ENCODE data around the gene SH2D3A. TPM values are rescaled to one million over a fixed set of nuclear protein-coding genes. Genes with fewer than 3 reads are reported as not detected.

SH2D3A gene
- 10 to 100 TPM; 24.2 to 27.6 TPM for total RNA-seq
- 1 to 10 TPM; 6.9 to 8.7 (median 7.9) TPM for polyA plus RNA-seq (ENCODE audit: insufficient read length in 6 of 6)
- long read RNA-seq, donor 1, result 0 reads
- long read RNA-seq, donor 2, result 0 reads
- long read RNA-seq, donor 3, partial matches to known transcripts, result 0 of 1 reads
- long read RNA-seq, donor 3, other reads (novel, unspliced or antisense), result 0 of 1 reads
- long read RNA-seq, donor 4, partial matches to known transcripts, result 2 of 10 reads
- long read RNA-seq, donor 4, other reads (novel, unspliced or antisense), result 6 of 10 reads
- long read RNA-seq, donor 5, partial matches to known transcripts, result 0 of 2 reads
- long read RNA-seq, donor 5, other reads (novel, unspliced or antisense), result 0 of 2 reads
- long read RNA-seq, donor 6, partial matches to known transcripts, result 0 of 1 reads
- long read RNA-seq, donor 6, other reads (novel, unspliced or antisense), result 0 of 1 reads
- long read RNA-seq, donor 7, result 0 reads
- long read RNA-seq, donor 8, result 0 reads
- long read RNA-seq, donor 9, result 0 reads
- long read RNA-seq, donor 10, partial matches to known transcripts, result 2 of 5 reads
- long read RNA-seq, donor 10, other reads (novel, unspliced or antisense), result 3 of 5 reads
- long read RNA-seq, donor 11, result 0 reads
- long read RNA-seq, donor 12, result 0 reads

DNA sequence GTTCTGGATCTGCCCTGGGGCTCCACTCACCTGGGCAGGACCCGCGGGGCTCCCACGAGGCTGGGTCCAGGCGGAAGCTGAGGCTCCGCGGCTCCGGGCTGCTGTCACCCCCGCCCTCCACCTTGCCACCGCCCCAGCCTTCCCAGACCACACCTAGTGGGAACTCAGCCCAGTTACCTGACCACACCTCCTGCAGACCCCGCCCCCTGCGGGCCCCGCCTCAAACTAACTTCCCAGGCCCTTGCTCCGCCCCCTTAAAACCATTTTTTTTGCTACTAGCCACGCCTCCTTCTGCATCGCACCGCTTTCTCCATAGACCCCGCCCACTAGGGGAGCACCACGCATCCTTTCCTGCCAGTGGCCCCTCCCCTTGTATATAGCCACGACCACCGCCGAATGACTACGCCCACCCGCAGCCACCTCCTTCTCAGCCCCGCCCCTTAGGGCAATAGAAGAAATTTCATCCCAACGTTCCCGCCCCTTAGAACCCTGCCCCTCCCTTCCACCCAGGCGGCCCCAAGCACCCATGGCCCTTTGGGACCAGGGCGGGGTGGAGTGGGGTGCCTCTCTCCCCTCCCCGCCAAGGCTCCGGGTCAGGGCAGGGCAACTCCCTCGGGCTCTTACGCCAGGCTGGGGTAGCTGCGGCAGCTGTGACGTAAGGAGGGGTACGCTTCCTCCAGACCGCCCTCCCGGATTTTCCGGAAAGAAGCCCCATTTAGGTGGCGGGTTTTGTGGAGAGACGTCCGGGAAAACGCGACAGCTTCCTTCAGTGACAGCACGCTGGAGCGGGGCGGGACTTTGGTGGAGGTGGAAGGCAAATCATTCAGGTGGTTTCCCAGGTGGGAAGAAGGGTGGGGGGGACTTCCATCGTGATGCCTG is at the start of gene SH2D3A:
Gene SH2D3A, minus strand, starts transcription at position 79 of the 879 bp plus-strand sequence. CDS start 3,687 bp downstream, outside the sequence.
- DNase-seq, result peak in 3 of 4 donors; percentile 86 to 96 (median 92)
- TF ChIP-seq, protein P1, sequence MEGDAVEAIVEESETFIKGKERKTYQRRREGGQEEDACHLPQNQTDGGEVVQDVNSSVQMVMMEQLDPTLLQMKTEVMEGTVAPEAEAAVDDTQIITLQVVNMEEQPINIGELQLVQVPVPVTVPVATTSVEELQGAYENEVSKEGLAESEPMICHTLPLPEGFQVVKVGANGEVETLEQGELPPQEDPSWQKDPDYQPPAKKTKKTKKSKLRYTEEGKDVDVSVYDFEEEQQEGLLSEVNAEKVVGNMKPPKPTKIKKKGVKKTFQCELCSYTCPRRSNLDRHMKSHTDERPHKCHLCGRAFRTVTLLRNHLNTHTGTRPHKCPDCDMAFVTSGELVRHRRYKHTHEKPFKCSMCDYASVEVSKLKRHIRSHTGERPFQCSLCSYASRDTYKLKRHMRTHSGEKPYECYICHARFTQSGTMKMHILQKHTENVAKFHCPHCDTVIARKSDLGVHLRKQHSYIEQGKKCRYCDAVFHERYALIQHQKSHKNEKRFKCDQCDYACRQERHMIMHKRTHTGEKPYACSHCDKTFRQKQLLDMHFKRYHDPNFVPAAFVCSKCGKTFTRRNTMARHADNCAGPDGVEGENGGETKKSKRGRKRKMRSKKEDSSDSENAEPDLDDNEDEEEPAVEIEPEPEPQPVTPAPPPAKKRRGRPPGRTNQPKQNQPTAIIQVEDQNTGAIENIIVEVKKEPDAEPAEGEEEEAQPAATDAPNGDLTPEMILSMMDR (IDR thresholded peaks at IDR 0.05), result no peak
- H3K36me3 ChIP-seq, result no peaks in the 10 kb centered on the region
- H3K4me1 ChIP-seq, result peaks cover 10 to 51% of the 10 kb centered on the region in 2 donors
- H3K27ac ChIP-seq, result peak within 1 kb of the TSS; percentile 41 to 86
- peak; percentile 90 for ATAC-seq
- H3K4me3 ChIP-seq, result peak within 1 kb of the TSS; percentile 33 to 51
- peaks cover 0 to 29% of the 10 kb centered on the region in 2 donors for H3K27me3 ChIP-seq
- intact Hi-C loops (cut with DNase I), result no loop called here
- no peaks in the 10 kb centered on the region for H3K9me3 ChIP-seq

DNA sequence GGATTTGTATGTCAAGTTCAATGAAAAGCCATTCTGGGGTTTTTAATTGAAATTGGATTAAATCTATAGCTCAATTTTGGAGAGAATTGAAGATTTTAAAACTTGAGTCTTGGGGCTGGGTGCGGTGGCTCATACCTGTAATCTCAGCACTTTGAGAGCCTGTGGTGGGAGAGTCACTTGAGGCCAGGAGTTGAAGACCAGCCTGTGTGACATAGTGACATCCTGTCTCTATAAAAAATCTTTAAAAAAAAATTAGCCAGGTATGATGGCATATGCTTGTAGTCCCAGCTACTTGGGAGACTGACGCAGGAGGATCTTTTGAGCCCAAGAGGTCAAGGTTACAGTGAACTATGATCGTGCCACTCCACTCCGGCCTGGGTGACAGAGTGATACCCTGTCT is 46.4 kb upstream of the SH2D3A start:
- Histone ChIP-seq H3K4me1 (peaks cover 0 to 14% of the 10 kb centered on the region in 2 donors), H3K9me3 (no peaks in the 10 kb centered on the region), H3K27me3 (no peaks in the 10 kb centered on the region), H3K36me3 (no peaks in the 10 kb centered on the region), H3K4me3 (no peak overlapping the region), H3K27ac (no peak overlapping the region)
- no peak for DNase-seq
- intact Hi-C loops (cut with DNase I), result no loop called here
- no peak for ATAC-seq
- TF ChIP-seq, protein P1 (IDR thresholded peaks at IDR 0.05), result no peak

DNA sequence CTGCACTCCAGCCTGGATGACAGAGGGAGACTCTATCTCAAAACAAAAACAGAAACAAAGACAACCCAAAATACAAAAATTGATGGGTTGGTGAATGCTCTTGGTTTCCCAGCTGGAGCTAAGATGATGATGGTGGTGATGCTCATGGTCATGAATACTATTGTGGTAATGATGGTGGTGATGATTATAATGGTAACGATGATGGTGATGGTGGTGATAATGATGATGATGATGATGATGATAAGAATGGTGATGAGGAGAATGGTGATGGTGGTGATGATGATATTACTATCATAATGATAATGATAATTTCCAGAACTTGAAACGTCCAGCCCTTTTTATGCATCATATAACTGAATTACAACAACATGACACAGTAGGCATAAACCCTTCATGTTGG is 45.4 kb upstream of the SH2D3A start:
- DNase-seq (no peak), ATAC-seq (no peak)
- H3K4me3 ChIP-seq, result no peak overlapping the region
- no peaks in the 10 kb centered on the region for H3K36me3 ChIP-seq
- H3K4me1 ChIP-seq, result peaks cover 0 to 14% of the 10 kb centered on the region in 2 donors
- TF ChIP-seq, protein P1 (IDR thresholded peaks at IDR 0.05), result no peak
- no peaks in the 10 kb centered on the region for H3K27me3 ChIP-seq
- intact Hi-C loops (cut with DNase I), result no loop called here
- H3K27ac ChIP-seq, result no peak overlapping the region
- H3K9me3 ChIP-seq, result no peaks in the 10 kb centered on the region

DNA sequence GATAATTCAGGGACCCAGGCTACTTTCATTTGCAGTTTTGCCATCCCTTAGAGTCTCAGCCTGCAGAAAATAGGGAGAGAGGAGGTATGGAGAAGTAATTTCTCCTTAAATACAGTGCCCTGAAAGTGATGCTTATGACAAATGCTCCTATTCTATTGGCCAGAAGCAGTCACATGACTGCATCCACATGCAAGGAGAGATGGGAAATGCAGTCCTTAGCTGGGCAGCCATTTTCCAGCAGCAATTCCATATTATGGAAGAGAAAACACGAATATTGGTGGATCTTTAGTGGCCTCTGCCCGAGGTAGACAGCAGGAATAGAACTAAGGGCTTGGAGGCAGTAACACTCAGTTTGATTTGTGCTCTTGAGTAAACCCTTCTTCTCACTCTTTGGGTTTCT is 44.7 kb upstream of the SH2D3A start:
- peak; percentile 29 for ATAC-seq
- no peak for DNase-seq
- Histone ChIP-seq H3K4me1 (peaks cover 0 to 14% of the 10 kb centered on the region in 2 donors), H3K9me3 (no peaks in the 10 kb centered on the region), H3K4me3 (no peak overlapping the region), H3K27ac (no peak overlapping the region), H3K27me3 (no peaks in the 10 kb centered on the region), H3K36me3 (no peaks in the 10 kb centered on the region)
- intact Hi-C loops (cut with DNase I), result no loop called here
- TF ChIP-seq, protein P1 (IDR thresholded peaks at IDR 0.05), result no peak

All from left lung (tissue), 14 donors.